KG1 (cell line): Measurements from ENCODE around the gene PYGB.

Source experiments
- DNase-seq: peaks from one replicate; lab custom pipeline; 2025; lab: John Stamatoyannopoulos, UW

The PYGB gene

GRCh38 chr20:25216199-25216945 is 31.5 kb upstream of the PYGB start:
- no peak for DNase-seq

GRCh38 chr20:25217161-25218108 is 30.4 kb upstream of the PYGB start:
- DNase-seq: no peak

- no peak for DNase-seq
These were observed 29.8 kb upstream of the PYGB start for GRCh38 chr20:25218109-25218486.

- DNase-seq: no peak
These were observed 29.4 kb upstream of the PYGB start for GRCh38 chr20:25218492-25218891.

- DNase-seq: no peak
These were observed 28.5 kb upstream of the PYGB start for GRCh38 chr20:25219365-25219764.

- DNase-seq: no peak
These were observed 27.7 kb upstream of the PYGB start for GRCh38 chr20:25220021-25220730.

- no peak for DNase-seq
These were observed 26.9 kb upstream of the PYGB start for GRCh38 chr20:25220810-25221591.

GRCh38 chr20:25221592-25222460 is 26.1 kb upstream of the PYGB start:
- no peak for DNase-seq

- no peak for DNase-seq
These were observed 25.3 kb upstream of the PYGB start for GRCh38 chr20:25222461-25223178.

- no peak for DNase-seq
These were observed 24.7 kb upstream of the PYGB start for GRCh38 chr20:25223179-25223661.

GRCh38 chr20:25223765-25224720 is 23.8 kb upstream of the PYGB start:
- no peak for DNase-seq

GRCh38 chr20:25224941-25225340 is 22.9 kb upstream of the PYGB start:
- DNase-seq: no peak

- no peak for DNase-seq
These were observed 22.0 kb upstream of the PYGB start for GRCh38 chr20:25225642-25226432.

- DNase-seq: no peak
These were observed 21.2 kb upstream of the PYGB start for GRCh38 chr20:25226433-25227316.

GRCh38 chr20:25227317-25227831 is 20.5 kb upstream of the PYGB start:
- no peak for DNase-seq

GRCh38 chr20:25229486-25230165 is 18.3 kb upstream of the PYGB start:
- DNase-seq: no peak
